ENCODE results near the gene ARSI. TPM values are rescaled to one million over a fixed set of nuclear protein-coding genes. Genes with fewer than 3 reads are reported as not detected.

The ARSI gene
- total and polyA plus RNA-seq, 2 of the 4 experiments (the other 2 are of a cell fraction): 14.8 to 15.2 TPM

DNA sequence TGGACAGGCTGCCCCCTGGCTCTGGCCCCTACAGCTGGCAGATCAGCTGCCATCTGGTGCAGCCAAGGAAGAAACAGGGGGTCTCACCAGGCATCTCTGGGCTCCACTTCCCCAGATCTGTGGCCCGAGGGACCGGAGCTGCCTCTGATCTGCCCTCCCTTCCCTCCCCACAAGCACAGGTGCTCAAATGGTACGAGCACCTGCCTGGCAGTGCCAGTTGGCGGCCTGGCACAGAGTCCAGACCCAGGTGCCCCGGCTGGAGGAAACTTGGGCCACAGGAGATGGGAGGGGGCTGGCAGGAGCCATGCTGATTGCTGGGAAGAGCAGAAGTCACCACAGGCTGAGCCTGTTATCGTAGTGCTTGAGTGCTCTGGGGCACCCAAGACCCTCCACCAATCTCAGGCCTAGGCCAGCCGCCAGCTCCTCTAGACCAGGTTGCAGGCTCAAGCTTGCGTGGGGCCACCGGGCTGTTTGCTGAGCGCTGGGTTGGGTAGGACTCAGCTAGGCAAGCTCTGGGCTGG is 8.1 kb downstream of the ARSI start:
- H3K27me3 ChIP-seq (ENCODE audit: control insufficient read depth, insufficient read depth, low read length): no peaks in the 10 kb centered on the region
- no peak overlapping the region for H3K18ac ChIP-seq (ENCODE audit: low read depth, low read length)
- H3K9me3 ChIP-seq (ENCODE audit: control insufficient read depth, insufficient read depth, low read length): no peaks in the 10 kb centered on the region
- H3K9me1 ChIP-seq (ENCODE audit: insufficient read depth, low read length): peaks cover 20% of the 10 kb centered on the region
- H4K91ac ChIP-seq (ENCODE audit: insufficient read depth, low read depth, low read length): peak overlapping the region; percentile 26; the same call in 1 of the 2 replicates
- peak overlapping the region; percentile 30 for H2BK120ac ChIP-seq (ENCODE audit: low read depth, low read length)
- CTCF ChIA-PET: no interaction called here
- no TSS peak for BruUV-seq (replicated peaks)
- DNase-seq (no peak), ATAC-seq (ENCODE audit: low read depth) (no peak)
- peak overlapping the region; percentile 89 for H2AK9ac ChIP-seq (replicated peaks; ENCODE audit: low read depth, low read length, poor library complexity)
- POLR2A ChIA-PET (ENCODE audit: unreplicated experiment): no interaction called here
- dilution Hi-C loops (cut with HindIII; ENCODE audit: low sequenced_read_pairs, unreplicated experiment): no loop called here
- H3K79me1 ChIP-seq (ENCODE audit: low read depth in 1 of 2, low read length in 2 of 2): peaks cover 9 to 26% of the 10 kb centered on the region in 2 experiments; a peak in 3 of 4 replicates
- H3K4me2 ChIP-seq (ENCODE audit: low read depth, low read length): no peak overlapping the region; the same call in 1 of the 2 replicates
- H3K56ac ChIP-seq (ENCODE audit: extremely low read depth, insufficient read depth, low read length): no peak overlapping the region
- H3K9ac ChIP-seq (ENCODE audit: low read depth, low read length): no peak overlapping the region
- no peak overlapping the region for H3K23ac ChIP-seq (ENCODE audit: low read depth, low read length)
- H2AK5ac ChIP-seq (ENCODE audit: low read depth, low read length): peak overlapping the region; percentile 79
- H2BK15ac ChIP-seq (ENCODE audit: low read depth, low read length): no peak overlapping the region
- peak overlapping the region; percentile 72 for H3K4ac ChIP-seq (ENCODE audit: low read depth, low read length)
- H4K8ac ChIP-seq (ENCODE audit: low read depth in 2 of 2, low read length in 2 of 2): 0 out of 4 replicates have a peak overlapping the region, but pooled peaks of 1 of the 2 experiments have one; percentile 63
- no peak overlapping the region for H3K27ac ChIP-seq (ENCODE audit: insufficient read depth, low read length)
- no CpG with 5 or more reads among the region's 10 CpGs for WGBS, 2 experiments (ENCODE audit: extremely low coverage in 2 of 2, insufficient read length in 1 of 2)
- intact Hi-C loops (cut with micrococcal nuclease): loop anchor here (1.0 kb wide), 1 partner anchor 40 kb away; no protein-coding TSS in a partner anchor
- in situ Hi-C loops (cut with MboI; ENCODE audit: low sequenced_read_pairs): no loop called here
- TF ChIP-seq RCOR1 (IDR thresholded peaks at IDR 0.05; ENCODE audit: insufficient replicate concordance, low read length) (no peak), BHLHE40 (IDR thresholded peaks at IDR 0.05; ENCODE audit: low read depth, low read length) (no peak), MAZ (IDR thresholded peaks at IDR 0.05; ENCODE audit: borderline replicate concordance, low read depth, low read length) (no peak), SMC3 (IDR thresholded peaks at IDR 0.05; ENCODE audit: low read depth, low read length) (no peak), FOS (IDR thresholded peaks at IDR 0.05; ENCODE audit: low read depth, low read length) (no peak), MAFK (IDR thresholded peaks at IDR 0.05; ENCODE audit: low read depth, low read length) (no peak), POLR2A (IDR thresholded peaks at IDR 0.05; ENCODE audit: low read depth, low read length) (no peak), NFE2L2 (IDR thresholded peaks at IDR 0.05; ENCODE audit: low read depth, low read length) (no peak), MXI1 (IDR thresholded peaks at IDR 0.05; ENCODE audit: borderline replicate concordance, low read depth, low read length) (no peak), RFX5 (IDR thresholded peaks at IDR 0.05; ENCODE audit: low read depth, low read length) (no peak), CEBPB (IDR thresholded peaks at IDR 0.05; ENCODE audit: low read depth, low read length) (no peak), RAD21 (IDR thresholded peaks at IDR 0.05; ENCODE audit: low read length) (no peak)
- TF ChIP-seq, protein P1, sequence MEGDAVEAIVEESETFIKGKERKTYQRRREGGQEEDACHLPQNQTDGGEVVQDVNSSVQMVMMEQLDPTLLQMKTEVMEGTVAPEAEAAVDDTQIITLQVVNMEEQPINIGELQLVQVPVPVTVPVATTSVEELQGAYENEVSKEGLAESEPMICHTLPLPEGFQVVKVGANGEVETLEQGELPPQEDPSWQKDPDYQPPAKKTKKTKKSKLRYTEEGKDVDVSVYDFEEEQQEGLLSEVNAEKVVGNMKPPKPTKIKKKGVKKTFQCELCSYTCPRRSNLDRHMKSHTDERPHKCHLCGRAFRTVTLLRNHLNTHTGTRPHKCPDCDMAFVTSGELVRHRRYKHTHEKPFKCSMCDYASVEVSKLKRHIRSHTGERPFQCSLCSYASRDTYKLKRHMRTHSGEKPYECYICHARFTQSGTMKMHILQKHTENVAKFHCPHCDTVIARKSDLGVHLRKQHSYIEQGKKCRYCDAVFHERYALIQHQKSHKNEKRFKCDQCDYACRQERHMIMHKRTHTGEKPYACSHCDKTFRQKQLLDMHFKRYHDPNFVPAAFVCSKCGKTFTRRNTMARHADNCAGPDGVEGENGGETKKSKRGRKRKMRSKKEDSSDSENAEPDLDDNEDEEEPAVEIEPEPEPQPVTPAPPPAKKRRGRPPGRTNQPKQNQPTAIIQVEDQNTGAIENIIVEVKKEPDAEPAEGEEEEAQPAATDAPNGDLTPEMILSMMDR (conservative IDR thresholded peaks at IDR 0.05; ENCODE audit: low read depth, low read length): no peak
- TF ChIP-seq, protein P2, sequence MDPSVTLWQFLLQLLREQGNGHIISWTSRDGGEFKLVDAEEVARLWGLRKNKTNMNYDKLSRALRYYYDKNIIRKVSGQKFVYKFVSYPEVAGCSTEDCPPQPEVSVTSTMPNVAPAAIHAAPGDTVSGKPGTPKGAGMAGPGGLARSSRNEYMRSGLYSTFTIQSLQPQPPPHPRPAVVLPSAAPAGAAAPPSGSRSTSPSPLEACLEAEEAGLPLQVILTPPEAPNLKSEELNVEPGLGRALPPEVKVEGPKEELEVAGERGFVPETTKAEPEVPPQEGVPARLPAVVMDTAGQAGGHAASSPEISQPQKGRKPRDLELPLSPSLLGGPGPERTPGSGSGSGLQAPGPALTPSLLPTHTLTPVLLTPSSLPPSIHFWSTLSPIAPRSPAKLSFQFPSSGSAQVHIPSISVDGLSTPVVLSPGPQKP (IDR thresholded peaks at IDR 0.05; ENCODE audit: borderline replicate concordance, low read depth, low read length): no peak
- TF ChIP-seq, protein P3, sequence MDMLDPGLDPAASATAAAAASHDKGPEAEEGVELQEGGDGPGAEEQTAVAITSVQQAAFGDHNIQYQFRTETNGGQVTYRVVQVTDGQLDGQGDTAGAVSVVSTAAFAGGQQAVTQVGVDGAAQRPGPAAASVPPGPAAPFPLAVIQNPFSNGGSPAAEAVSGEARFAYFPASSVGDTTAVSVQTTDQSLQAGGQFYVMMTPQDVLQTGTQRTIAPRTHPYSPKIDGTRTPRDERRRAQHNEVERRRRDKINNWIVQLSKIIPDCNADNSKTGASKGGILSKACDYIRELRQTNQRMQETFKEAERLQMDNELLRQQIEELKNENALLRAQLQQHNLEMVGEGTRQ (IDR thresholded peaks at IDR 0.05; ENCODE audit: low read depth, low read length): no peak
- peaks cover 19% of the 10 kb centered on the region for H3K4me1 ChIP-seq (ENCODE audit: control insufficient read depth, insufficient read depth, low read length)
- H4K5ac ChIP-seq (ENCODE audit: low read depth, low read length): 0 out of 2 replicates have a peak overlapping the region, but pooled peaks have one; percentile 6
- H3K4me3 ChIP-seq (ENCODE audit: insufficient read depth, low read depth, low read length): no peak overlapping the region
- 0 out of 2 replicates have a peak overlapping the region, but pooled peaks have one; percentile 50 for H2BK20ac ChIP-seq (ENCODE audit: low read depth, low read length)
- peaks cover 12% of the 10 kb centered on the region; the same call in 1 of the 2 replicates for H3K36me3 ChIP-seq (ENCODE audit: control insufficient read depth, insufficient read depth, low read length)
- H4K20me1 ChIP-seq (ENCODE audit: insufficient read depth, low read length): peaks cover 8% of the 10 kb centered on the region; the same call in 1 of the 2 replicates
- H3K14ac ChIP-seq (replicated peaks; ENCODE audit: low read depth, low read length): 0 out of 2 replicates have a peak overlapping the region, but pooled peaks have one; percentile 28
- H2BK5ac ChIP-seq (ENCODE audit: low read depth, low read length, poor library complexity, severe bottlenecking): peak overlapping the region; percentile 18
- peak overlapping the region; percentile 57 for H2AFZ ChIP-seq (replicated peaks; ENCODE audit: low read length, poor library complexity)
